ENCODE measurements around the gene UBQLN2.
"Not testable (repeated sequence)": the region's sequence is repeated elsewhere in the genome, so short reads cannot be mapped to it uniquely, and the experiment has no call there.

The UBQLN2 gene

DNA sequence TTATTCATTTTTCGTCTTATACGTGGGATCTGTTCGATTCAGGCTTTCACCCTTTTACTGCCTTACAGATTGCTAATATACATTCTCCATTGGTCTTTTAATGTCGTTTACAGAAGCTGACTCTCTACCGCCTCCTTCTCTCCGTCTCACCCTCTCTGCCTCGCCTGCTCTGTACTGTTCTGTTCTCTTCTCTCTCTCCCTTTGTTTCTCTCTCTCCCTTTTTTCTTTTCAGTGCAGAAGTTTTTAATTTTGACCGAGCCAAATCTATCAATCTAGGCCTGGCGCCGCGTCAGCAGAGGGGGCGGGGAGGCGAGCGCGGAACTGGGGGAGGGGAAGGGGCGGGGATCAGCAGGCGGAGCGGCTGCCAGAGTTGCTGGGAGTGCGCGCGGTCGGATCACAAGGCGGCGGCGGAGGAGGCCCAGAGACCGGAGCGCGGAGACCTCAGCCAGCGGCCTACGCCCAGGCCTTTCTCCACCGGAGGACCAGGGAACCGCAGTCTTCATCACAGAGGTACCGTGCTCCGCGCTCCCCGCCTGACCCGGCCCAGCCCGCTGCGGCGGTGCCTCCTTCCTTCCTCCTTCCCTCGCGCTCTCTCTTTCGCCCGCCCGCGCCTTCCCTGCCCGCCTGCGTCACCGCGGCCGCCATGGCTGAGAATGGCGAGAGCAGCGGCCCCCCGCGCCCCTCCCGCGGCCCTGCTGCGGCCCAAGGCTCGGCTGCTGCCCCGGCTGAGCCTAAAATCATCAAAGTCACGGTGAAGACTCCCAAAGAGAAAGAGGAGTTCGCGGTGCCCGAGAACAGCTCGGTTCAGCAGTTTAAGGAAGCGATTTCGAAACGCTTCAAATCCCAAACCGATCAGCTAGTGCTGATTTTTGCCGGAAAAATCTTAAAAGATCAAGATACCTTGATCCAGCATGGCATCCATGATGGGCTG, at the start of gene UBQLN2:
UBQLN2 (plus strand) TSS at position 397 of the 931 bp plus-strand sequence; CDS start at position 644, 247 bp downstream.
- peak; percentile 5 to 84 (median 68) for DNase-seq

DNA sequence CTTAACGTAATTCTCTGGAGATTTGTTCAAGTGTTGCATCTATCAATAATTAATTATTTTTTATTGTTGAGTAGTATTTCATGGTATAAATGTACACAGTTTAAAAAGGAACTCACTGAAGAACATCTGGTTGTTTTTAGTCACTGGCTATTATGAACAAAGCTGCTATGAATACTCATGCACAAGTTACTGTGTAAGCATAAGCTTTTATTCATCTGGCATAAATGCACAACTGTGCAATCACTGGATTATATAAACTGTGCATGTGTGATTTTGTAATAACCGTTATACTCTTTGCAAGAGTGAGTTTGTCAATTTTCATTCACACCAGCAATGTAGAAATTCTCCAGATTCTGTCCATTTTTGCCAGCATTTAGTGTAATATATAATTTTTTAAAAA, 43.8 kb upstream of the UBQLN2 start:
- no peak for DNase-seq

GRCh38 chrX:56529482-56530007, 33.9 kb upstream of the UBQLN2 start:
- not testable (repeated sequence) for DNase-seq

DNA sequence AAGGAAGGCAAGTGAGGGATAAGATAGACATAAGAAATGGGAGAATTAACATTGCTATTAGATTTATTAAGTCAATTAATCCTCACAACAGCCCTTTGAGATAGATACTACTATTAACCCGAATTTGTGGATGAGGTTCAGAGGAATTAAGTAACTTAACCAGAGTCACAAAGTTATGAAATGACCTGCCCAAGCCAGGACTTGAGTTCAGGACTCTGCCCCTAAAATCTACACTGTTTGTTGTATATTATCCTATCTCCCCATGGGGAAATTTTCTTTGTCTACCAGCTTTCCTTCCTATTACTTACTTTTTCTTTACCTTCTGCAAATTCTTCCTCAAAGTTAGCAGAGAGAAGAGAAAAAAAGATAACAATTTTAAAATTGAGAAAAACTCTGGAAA, 33.4 kb upstream of the UBQLN2 start:
- DNase-seq: no peak

- no peak for DNase-seq
Measured at GRCh38 chrX:56550667-56551066, 12.8 kb upstream of the UBQLN2 start.

DNA sequence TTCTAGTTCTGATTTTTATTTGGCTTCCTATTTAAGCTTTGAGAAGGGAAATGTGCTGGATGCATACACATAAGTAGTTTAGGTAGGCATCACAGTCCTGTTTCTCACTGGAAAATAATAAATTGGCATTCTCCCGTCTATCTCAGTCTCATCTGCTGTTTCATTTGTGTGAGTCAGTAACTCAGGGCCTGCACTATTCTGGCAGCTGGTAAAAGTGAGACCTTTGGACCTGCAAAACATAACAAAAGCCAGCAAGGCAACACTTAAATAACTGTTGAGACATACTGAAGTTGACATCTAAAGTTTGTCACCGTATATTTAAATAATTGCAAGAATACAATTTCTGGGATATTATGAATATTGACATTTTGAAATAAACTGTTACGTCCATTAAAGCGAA, 8.6 kb upstream of the UBQLN2 start:
- no peak for DNase-seq

- no peak for DNase-seq
Measured at GRCh38 chrX:56557376-56557929, 6.0 kb upstream of the UBQLN2 start.

DNA sequence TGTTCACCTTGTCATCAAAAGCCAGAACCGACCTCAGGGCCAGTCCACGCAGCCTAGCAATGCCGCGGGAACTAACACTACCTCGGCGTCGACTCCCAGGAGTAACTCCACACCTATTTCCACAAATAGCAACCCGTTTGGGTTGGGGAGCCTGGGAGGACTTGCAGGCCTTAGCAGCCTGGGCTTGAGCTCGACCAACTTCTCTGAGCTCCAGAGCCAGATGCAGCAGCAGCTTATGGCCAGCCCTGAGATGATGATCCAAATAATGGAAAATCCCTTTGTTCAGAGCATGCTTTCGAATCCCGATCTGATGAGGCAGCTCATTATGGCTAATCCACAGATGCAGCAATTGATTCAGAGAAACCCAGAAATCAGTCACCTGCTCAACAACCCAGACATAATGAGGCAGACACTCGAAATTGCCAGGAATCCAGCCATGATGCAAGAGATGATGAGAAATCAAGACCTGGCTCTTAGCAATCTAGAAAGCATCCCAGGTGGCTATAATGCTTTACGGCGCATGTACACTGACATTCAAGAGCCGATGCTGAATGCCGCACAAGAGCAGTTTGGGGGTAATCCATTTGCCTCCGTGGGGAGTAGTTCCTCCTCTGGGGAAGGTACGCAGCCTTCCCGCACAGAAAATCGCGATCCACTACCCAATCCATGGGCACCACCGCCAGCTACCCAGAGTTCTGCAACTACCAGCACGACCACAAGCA, 898 bp downstream of the UBQLN2 start:
- peak in 33 of 58 donors; percentile 1 to 52 (median 16) for DNase-seq

DNA sequence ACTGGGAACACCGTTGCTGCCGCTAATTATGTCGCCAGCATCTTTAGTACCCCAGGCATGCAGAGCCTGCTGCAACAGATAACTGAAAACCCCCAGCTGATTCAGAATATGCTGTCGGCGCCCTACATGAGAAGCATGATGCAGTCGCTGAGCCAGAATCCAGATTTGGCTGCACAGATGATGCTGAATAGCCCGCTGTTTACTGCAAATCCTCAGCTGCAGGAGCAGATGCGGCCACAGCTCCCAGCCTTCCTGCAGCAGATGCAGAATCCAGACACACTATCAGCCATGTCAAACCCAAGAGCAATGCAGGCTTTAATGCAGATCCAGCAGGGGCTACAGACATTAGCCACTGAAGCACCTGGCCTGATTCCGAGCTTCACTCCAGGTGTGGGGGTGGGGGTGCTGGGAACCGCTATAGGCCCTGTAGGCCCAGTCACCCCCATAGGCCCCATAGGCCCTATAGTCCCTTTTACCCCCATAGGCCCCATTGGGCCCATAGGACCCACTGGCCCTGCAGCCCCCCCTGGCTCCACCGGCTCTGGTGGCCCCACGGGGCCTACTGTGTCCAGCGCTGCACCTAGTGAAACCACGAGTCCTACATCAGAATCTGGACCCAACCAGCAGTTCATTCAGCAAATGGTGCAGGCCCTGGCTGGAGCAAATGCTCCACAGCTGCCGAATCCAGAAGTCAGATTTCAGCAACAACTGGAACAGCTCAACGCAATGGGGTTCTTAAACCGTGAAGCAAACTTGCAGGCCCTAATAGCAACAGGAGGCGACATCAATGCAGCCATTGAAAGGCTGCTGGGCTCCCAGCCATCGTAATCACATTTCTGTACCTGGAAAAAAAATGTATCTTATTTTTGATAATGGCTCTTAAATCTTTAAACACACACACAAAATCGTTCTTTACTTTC, 1.8 kb downstream of the UBQLN2 start:
- peak in 35 of 58 donors; percentile 1 to 62 (median 17) for DNase-seq

DNA sequence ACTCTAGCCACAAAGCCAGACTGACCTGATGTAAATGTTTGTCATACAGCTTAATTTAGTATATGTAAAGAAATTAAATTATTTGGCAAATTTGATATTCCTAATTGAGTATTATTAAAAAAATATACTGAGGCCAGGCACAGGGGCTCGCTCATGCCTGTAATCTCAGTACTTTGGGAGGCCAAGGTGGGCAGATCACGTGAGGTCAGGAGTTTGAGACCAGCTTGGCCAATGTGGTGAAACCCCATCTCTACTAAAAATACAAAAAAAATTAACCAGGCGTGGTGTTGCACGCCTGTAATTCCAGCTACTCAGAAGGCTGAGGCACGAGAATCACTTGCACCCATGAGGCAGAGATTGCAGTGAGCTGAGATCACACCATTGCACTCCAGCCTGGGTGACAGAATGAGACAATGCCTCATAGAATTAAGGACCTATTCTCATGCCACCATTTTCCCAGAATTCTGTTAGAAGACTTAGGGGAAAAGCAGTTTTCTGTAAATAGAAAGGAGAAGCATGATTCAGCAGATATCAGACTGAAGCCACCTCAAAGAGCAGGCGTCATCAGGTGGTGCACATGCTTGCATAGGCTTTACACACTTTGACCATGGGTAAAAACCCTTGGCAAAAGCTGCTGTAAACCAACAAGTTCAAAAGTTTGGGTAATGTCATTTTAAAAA, 6.1 kb downstream of the UBQLN2 start:
- DNase-seq: peak in 5 of 58 donors; percentile 0 to 5 (median 1)

DNA sequence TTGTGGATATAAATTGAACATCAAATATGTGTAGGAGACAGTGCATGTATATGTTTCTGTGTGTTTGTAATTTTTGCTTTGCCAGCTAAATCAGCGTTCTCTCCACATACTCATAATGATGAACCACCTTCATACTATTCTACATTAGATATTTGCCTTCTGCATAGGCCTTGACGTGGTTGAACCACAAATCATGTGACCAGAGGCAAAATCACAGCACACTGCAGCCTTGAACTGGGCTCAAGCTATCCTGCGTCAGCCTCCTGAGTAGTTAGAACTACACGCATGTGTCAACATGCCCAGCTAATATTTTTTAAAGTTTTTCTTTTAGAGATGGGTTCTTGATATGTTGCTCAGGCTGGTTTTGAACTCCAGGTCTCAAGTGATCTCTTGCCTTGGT, 9.5 kb downstream of the UBQLN2 start:
- DNase-seq: no peak

- DNase-seq: no peak
Measured at GRCh38 chrX:56574861-56575260, 11.4 kb downstream of the UBQLN2 start.

DNA sequence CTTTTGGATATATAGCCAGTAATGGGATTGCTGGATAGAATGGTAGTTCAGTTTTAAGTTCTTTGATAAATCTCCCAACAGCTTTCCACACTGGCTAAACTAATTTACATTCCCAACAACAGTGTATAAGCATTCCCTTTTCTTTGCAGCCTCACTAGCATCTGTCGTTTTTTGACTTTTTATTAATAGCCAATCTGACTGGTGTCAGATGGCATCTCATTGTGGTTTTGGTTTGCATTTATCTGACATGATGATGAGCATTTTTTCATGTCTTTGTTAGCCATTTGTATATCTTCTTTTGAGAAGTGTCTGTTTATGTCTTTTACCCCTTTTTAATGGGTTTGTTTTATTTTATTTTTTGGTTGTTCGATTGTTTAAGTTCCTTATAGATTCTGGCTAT, 13.3 kb downstream of the UBQLN2 start:
- DNase-seq: no peak

GRCh38 chrX:56588397-56589188, 25.2 kb downstream of the UBQLN2 start:
- DNase-seq: no peak

GRCh38 chrX:56591830-56592229, 28.4 kb downstream of the UBQLN2 start:
- not testable (repeated sequence) for DNase-seq

- no peak for DNase-seq
Measured at GRCh38 chrX:56600141-56600540, 36.7 kb downstream of the UBQLN2 start.

DNA sequence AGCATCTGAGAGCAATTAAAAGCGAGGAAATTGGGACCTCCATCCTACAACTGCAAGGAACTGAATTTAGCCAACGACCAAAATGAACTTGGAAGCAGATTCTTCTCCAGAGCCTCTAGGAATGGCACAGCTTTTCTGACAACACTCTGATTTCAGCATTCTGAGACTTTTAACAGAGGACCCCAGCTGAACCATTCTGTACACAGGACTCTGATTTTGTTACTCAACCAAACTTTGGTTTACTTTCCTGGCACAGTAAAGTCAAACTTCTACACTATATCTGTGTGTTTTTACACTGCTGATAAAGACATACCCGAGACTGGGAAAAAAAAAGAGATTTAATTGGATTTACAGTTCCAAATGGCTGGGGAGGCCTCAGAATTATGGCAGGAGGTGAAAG, 37.6 kb downstream of the UBQLN2 start:
- DNase-seq: no peak

DNA sequence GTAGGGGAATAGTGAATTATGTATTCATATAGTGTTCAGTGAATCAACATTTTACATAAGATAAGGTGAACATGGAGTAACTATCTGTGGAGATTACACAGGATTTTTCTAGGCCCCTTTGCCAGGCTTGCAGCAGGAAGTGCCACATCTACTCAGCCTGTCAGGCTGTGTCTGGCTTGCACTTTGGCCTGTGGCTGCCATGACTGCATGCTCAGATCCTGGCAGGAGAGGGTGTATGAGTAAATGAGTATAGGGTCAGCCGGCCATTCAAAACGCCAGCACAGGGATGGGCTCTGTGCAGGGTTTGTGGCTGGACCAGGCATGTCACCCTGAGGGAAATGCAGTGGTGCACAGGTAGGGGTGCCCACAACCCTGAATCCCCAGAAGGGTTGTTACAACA, 51.9 kb downstream of the UBQLN2 start:
- DNase-seq: no peak

Data from anterior cingulate cortex (tissue), 58 donors.